GM12878 (cell line): Measurements from ENCODE around the gene AXIN1. TPM values are rescaled to one million over a fixed set of nuclear protein-coding genes. Genes with fewer than 3 reads are reported as not detected.

ENCODE experiments used
- ATAC-seq: fragments of 200-7000 bp; cut with Tn5 transposase; 3 replicates; pipeline ENCODE4 v1.9.1; 2020; ENCODE audit warnings: mild to moderate bottlenecking, moderate library complexity
- BruUV-seq: library from RNA; stranded (reverse); fragments of 400-500 nt; replicated peaks from 2 replicates; lab custom pipeline; 2021; lab: Mats Ljungman, UMichigan
- CTCF ChIA-PET: fragments of 300-600 bp; sonication (Branson Sonifier 250); formaldehyde crosslinking; extraction: SDS; loops from one replicate; lab custom pipeline; 2021; ENCODE audit warnings: inconsistent platforms; lab: Yijun Ruan, JAX
- POLR2A ChIA-PET: fragments of 350-600 bp; formaldehyde crosslinking; extraction: SDS; loops from one replicate; lab custom pipeline; 2021; ENCODE audit warnings: inconsistent platforms; lab: Charles Lee
- RAD21 ChIA-PET: fragments of 300-600 bp; sonication (Branson Sonifier 250); formaldehyde crosslinking; loops from one replicate; lab custom pipeline; 2023; ENCODE audit warnings: antibody characterized with exemption; ENCODE audit not compliant: unreplicated experiment; lab: Charles Lee
- SMC1A ChIA-PET: fragments of 300-600 bp; sonication (Branson Sonifier 250); formaldehyde crosslinking; loops from one replicate; lab custom pipeline; 2023; ENCODE audit not compliant: unreplicated experiment, uncharacterized antibody; lab: Charles Lee
- DNase-seq: peaks from one replicate; pipeline ENCODE4 v3.0.0-alpha.2; 2011; ENCODE audit warnings: low read depth, low spot score
- FAIRE-seq: peaks from 3 replicates; lab custom pipeline; 2011; peaks lifted over from hg19 to GRCh38; lab: Jason Lieb, UNC
- H2AFZ ChIP-seq: 2 replicates; pipeline ENCODE4 v1.6.0; 2011; ENCODE audit warnings: low read depth, low read length, control low read depth; ENCODE audit not compliant: control insufficient read depth
- H3K27ac ChIP-seq: 2 replicates; pipeline ENCODE4 v1.5.1; 2011; ENCODE audit warnings: control low read depth; ENCODE audit not compliant: control insufficient read depth, insufficient read depth
- H3K27me3 ChIP-seq, 2 experiments: replicated peaks in 1 of 2; 2 replicates each; pipeline versions ENCODE4 v1.6.0 to v1.6.1; 2011; ENCODE audit warnings: low read length in 1 of 2; ENCODE audit not compliant: control insufficient read depth in 2 of 2, insufficient read depth in 2 of 2
- H3K36me3 ChIP-seq, 2 experiments: 2 replicates each; pipeline ENCODE4 v1.5.1; 2011; ENCODE audit warnings: low read length in 1 of 2; ENCODE audit not compliant: control insufficient read depth in 2 of 2, insufficient read depth in 2 of 2
- H3K4me1 ChIP-seq: 2 replicates; pipeline ENCODE4 v1.6.1; 2011; ENCODE audit warnings: mild to moderate bottlenecking, low read length, moderate library complexity, mixed read lengths; ENCODE audit not compliant: control insufficient read depth, insufficient read depth
- H3K4me2 ChIP-seq: 2 replicates; pipeline ENCODE4 v1.6.0; 2011; ENCODE audit warnings: control low read depth; ENCODE audit not compliant: control insufficient read depth, insufficient read depth
- H3K4me3 ChIP-seq: fragments of 200-600 bp; sonication (generic); 2 replicates; pipeline ENCODE4 v1.5.1; 2016
- H3K79me2 ChIP-seq: 2 replicates; pipeline ENCODE4 v1.6.0; 2011; ENCODE audit warnings: low read length; ENCODE audit not compliant: control insufficient read depth, insufficient read depth
- H3K9ac ChIP-seq: 2 replicates; pipeline ENCODE4 v1.8.0; 2011; ENCODE audit warnings: low read length, control low read depth, mixed read lengths; ENCODE audit not compliant: control insufficient read depth, insufficient read depth
- H3K9me3 ChIP-seq: replicated peaks from 3 replicates; pipeline ENCODE4 v1.5.1; 2011; ENCODE audit warnings: mild to moderate bottlenecking, low read length; ENCODE audit not compliant: control insufficient read depth, insufficient read depth
- H4K20me1 ChIP-seq: 2 replicates; pipeline ENCODE4 v1.6.0; 2011; ENCODE audit not compliant: control insufficient read depth, insufficient read depth
- BACH1 ChIP-seq: fragments of 450-650 bp; IDR thresholded peaks from 2 replicates; pipeline ENCODE4 v1.6.1; 2017; ENCODE audit warnings: mild to moderate bottlenecking, borderline replicate concordance
- BCL3 ChIP-seq: IDR thresholded peaks from 2 replicates; pipeline ENCODE4 v1.6.1; 2011; ENCODE audit warnings: borderline replicate concordance, low read depth, mild to moderate bottlenecking, moderate library complexity, low read length; ENCODE audit not compliant: insufficient read depth, poor library complexity, severe bottlenecking
- CREM ChIP-seq: IDR thresholded peaks from 2 replicates; pipeline ENCODE4 v1.6.1; 2014; ENCODE audit warnings: antibody characterized with exemption, low read depth
- EZH2 ChIP-seq: IDR thresholded peaks from 2 replicates; pipeline ENCODE4 v1.6.1; 2012; ENCODE audit warnings: low read depth, mild to moderate bottlenecking, control low read depth, inconsistent platforms, low read length, borderline replicate concordance; ENCODE audit not compliant: control insufficient read depth
- NFIC ChIP-seq: IDR thresholded peaks from 2 replicates; pipeline ENCODE4 v1.6.1; 2012; ENCODE audit warnings: low read depth, mild to moderate bottlenecking, inconsistent platforms, low read length, moderate library complexity
- NFYB ChIP-seq: IDR thresholded peaks from 2 replicates; pipeline ENCODE4 v1.6.1; 2011; ENCODE audit warnings: low read depth, mild to moderate bottlenecking, low read length, improper control_type of control experiment, moderate library complexity; ENCODE audit not compliant: insufficient read depth
- NR2C1 ChIP-seq: fragments of 450-650 bp; IDR thresholded peaks from 2 replicates; pipeline ENCODE4 v1.6.1; 2017; ENCODE audit warnings: antibody characterized with exemption, mild to moderate bottlenecking, moderate library complexity
- RELA ChIP-seq: fragments of 450-650 bp; IDR thresholded peaks from 2 replicates; pipeline ENCODE4 v1.8.0; 2014; ENCODE audit warnings: borderline replicate concordance; ENCODE audit not compliant: partially characterized antibody
- YBX1 ChIP-seq: fragments of 450-650 bp; IDR thresholded peaks from 2 replicates; pipeline ENCODE4 v1.6.1; 2016; ENCODE audit warnings: antibody characterized with exemption
- ZBTB33 ChIP-seq: fragments of 450-650 bp; IDR thresholded peaks from 2 replicates; pipeline ENCODE4 v1.6.1; 2017; ENCODE audit warnings: mild to moderate bottlenecking
- WGBS: methylation state at CpG from one replicate; pipeline ENCODE4 v1.1.6; 2016; ENCODE audit warnings: low lambda C conversion rate; ENCODE audit not compliant: insufficient replicate concordance, insufficient coverage; ENCODE audit errors: missing lambda C conversion rate; 5-methylcytosine and 5-hydroxymethylcytosine counted together
- in situ Hi-C: fragments of 300-500 bp; cut with MboI; formaldehyde crosslinking; loops from 9 replicates; pipeline ENCODE4 v1.14.3; 2018; ENCODE audit warnings: mixed read lengths
- intact Hi-C: fragments of 100-400 bp; cut with micrococcal nuclease; formaldehyde crosslinking; loops from one replicate; pipeline ENCODE4 v1.14.2; 2022; ENCODE audit not compliant: unreplicated experiment
- polyA plus RNA-seq, 11 experiments: library from polyadenylated mRNA; depleted of rRNA in 4 of 11; unstranded in 6 of 11; stranded (reverse) in 5 of 11; fragments of >200 nt; fragmentation: Nextera tagmentation in 4 of 11; fragmentation: Illumina TruSeq in 1 of 11; extraction: Ambion mirVana in 4 of 11; extraction: Trizol in 1 of 11; gene quantifications; 1 replicate in 1 of 11; 2 replicates in 10 of 11; pipeline versions ENCODE4 v1.2.1 to v1.2.3, GENCODE V29; 2011 to 2016; ENCODE audit warnings: inconsistent platforms in 2 of 11, missing spikeins in 2 of 11, low read depth in 1 of 11
- total RNA-seq, 4 experiments: library from RNA; depleted of rRNA in 3 of 4; stranded (reverse); fragments of >200 nt in 3 of 4; fragmentation: Illumina TruSeq in 1 of 4; extraction: Trizol in 1 of 4; gene quantifications; 2 replicates each; pipeline versions ENCODE4 v1.2.1 to v1.2.3, GENCODE V29; 2013 to 2021

Gene AXIN1
- total and polyA plus RNA-seq, 10 of the 15 experiments (the other 5 are each of a cell fraction or from before 2014, with no cell fraction given): 0.26 to 27.1 (median 7.7) TPM

GRCh38 chr16:356741-357140 lies 4.2 kb upstream of the AXIN1 start (continued):
- no peak for TF ChIP-seq EZH2

GRCh38 chr16:354971-355461 lies 2.5 kb upstream of the AXIN1 start:
- POLR2A ChIA-PET: no interaction called here
- in situ Hi-C loops: no loop called here

GRCh38 chr16:354291-354881 lies 1.9 kb upstream of the AXIN1 start:
- no peak for FAIRE-seq
- Histone ChIP-seq H3K9ac (no peak overlapping the region), H3K79me2 (peaks cover 16% of the 10 kb centered on the region), H3K9me3 (no peaks in the 10 kb centered on the region), H3K36me3 (no peaks in the 10 kb centered on the region), H3K27ac (no peak overlapping the region), H4K20me1 (no peaks in the 10 kb centered on the region), H3K4me1 (peaks cover 7% of the 10 kb centered on the region), H3K4me3 (no peak overlapping the region), H3K4me2 (no peak overlapping the region), H2AFZ (no peak overlapping the region), H3K27me3 (no peaks in the 10 kb centered on the region)
- CTCF ChIA-PET: no interaction called here
- DNase-seq: no peak
- no TSS peak for BruUV-seq
- in situ Hi-C loops: no loop called here
- RAD21 ChIA-PET: no interaction called here
- WGBS: 55% methylated on average over 12 of the region's 12 CpGs
- SMC1A ChIA-PET: no interaction called here
- no peak for ATAC-seq
- intact Hi-C loops: no loop called here
- POLR2A ChIA-PET: no interaction called here
- TF ChIP-seq CREM (no peak), BACH1 (no peak), NFYB (no peak), YBX1 (no peak), ZBTB33 (no peak), NFIC (no peak), RELA (no peak), BCL3 (no peak)

More at GRCh38 chr16:354971-355461, 2.5 kb upstream of the AXIN1 start:
- Histone ChIP-seq H4K20me1 (no peaks in the 10 kb centered on the region), H3K4me2 (no peak overlapping the region), H3K79me2 (peaks cover 13% of the 10 kb centered on the region), H3K9me3 (no peaks in the 10 kb centered on the region), H2AFZ (no peak overlapping the region), H3K27ac (no peak overlapping the region), H3K36me3 (no peaks in the 10 kb centered on the region), H3K9ac (no peak overlapping the region), H3K4me1 (0 out of 2 replicates have a peak, but pooled peaks cover 2% of the 10 kb centered on the region), H3K27me3 (no peaks in the 10 kb centered on the region), H3K4me3 (no peak overlapping the region)
- RAD21 ChIA-PET: no interaction called here
- intact Hi-C loops: no loop called here
- TF ChIP-seq NR2C1: no peak
- 42% methylated on average over 10 of the region's 10 CpGs for WGBS
- no peak for FAIRE-seq
- BruUV-seq: no TSS peak
- CTCF ChIA-PET: no interaction called here
- ATAC-seq: no peak
- SMC1A ChIA-PET: no interaction called here
- DNase-seq: no peak
